Measurements from ENCODE around the gene NMRK1. TPM values are rescaled to one million over a fixed set of nuclear protein-coding genes. Genes with fewer than 3 reads are reported as not detected.

The NMRK1 gene
- total and polyA plus RNA-seq, 2 donors (not counting 1 experiment from before 2014, with no cell fraction given): 10.1 TPM

DNA sequence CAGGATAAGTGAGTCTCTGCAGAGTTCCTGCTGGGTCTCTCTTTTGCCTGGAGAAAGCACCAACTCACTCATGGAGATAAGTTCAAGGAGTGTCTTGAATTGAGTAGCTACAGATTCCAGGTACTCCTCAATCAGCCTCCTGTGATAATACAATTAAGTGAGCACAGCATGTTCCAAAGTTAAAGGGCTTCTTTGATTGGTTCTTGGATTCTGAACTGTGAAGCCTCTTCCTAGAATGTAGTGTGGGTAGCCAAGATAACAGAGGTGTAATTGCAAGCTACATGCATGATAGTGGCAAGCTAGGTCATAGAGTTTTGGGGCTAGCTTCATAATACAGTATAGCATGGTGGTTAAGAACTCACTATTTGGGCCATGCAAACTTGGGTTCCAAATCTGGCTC, 36.7 kb downstream of the NMRK1 start:
- no peaks in the 10 kb centered on the region for H3K9me3 Mint-ChIP-seq (ENCODE audit: insufficient read depth)
- DNase-seq (no peak), ATAC-seq (ENCODE audit: low read depth) (no peak)
- H3K79me2 ChIP-seq (ENCODE audit: control insufficient read depth, insufficient read depth, low read length): no peaks in the 10 kb centered on the region
- no peaks in the 10 kb centered on the region for H3K27me3 Mint-ChIP-seq
- peaks cover 9 to 19% of the 10 kb centered on the region in 2 donors for H3K4me1 ChIP-seq (ENCODE audit: control insufficient read depth in 2 of 2, insufficient read depth in 2 of 2, low read length in 2 of 2)
- no peak overlapping the region for H3K4me3 Mint-ChIP-seq
- no peak for TF ChIP-seq EZH2 (IDR thresholded peaks at IDR 0.05; ENCODE audit: borderline replicate concordance, insufficient read depth, low read depth, low read length, poor library complexity, severe bottlenecking)
- TF ChIP-seq, protein P1, sequence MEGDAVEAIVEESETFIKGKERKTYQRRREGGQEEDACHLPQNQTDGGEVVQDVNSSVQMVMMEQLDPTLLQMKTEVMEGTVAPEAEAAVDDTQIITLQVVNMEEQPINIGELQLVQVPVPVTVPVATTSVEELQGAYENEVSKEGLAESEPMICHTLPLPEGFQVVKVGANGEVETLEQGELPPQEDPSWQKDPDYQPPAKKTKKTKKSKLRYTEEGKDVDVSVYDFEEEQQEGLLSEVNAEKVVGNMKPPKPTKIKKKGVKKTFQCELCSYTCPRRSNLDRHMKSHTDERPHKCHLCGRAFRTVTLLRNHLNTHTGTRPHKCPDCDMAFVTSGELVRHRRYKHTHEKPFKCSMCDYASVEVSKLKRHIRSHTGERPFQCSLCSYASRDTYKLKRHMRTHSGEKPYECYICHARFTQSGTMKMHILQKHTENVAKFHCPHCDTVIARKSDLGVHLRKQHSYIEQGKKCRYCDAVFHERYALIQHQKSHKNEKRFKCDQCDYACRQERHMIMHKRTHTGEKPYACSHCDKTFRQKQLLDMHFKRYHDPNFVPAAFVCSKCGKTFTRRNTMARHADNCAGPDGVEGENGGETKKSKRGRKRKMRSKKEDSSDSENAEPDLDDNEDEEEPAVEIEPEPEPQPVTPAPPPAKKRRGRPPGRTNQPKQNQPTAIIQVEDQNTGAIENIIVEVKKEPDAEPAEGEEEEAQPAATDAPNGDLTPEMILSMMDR (IDR thresholded peaks at IDR 0.05): no peak
- no peak overlapping the region for H3K9ac ChIP-seq (ENCODE audit: low read length)
- H3K4me1 Mint-ChIP-seq: peaks cover 28% of the 10 kb centered on the region
- ChIA-PET CTCF (interaction anchor here (0.8 to 2.2 kb wide), 5 partner anchors 11 to 100 kb away, joined by 3 to 6 read pairs (median 5); no protein-coding TSS in a partner anchor), POLR2A (no interaction called here)
- peaks cover 0 to 8% (median 2%) of the 10 kb centered on the region in 3 donors for H3K9me3 ChIP-seq (ENCODE audit: control extremely low read depth in 1 of 3, control insufficient read depth in 2 of 3, insufficient read depth in 1 of 3, low read length in 2 of 3)
- no peak overlapping the region for H3K4me2 ChIP-seq (replicated peaks; ENCODE audit: low read depth, low read length, poor library complexity, severe bottlenecking)
- H3K4me3 ChIP-seq (ENCODE audit: control extremely low read depth in 1 of 5, extremely low read depth in 1 of 5, insufficient read depth in 1 of 5, low read depth in 2 of 5, low read length in 4 of 5): no peak overlapping the region
- intact Hi-C loops (cut with micrococcal nuclease): loop anchor here (5.0 kb wide), 1 partner anchor 36 kb away; the partner anchor contains the start of genes NMRK1 and OSTF1
- peaks cover 0 to 3% (median 0%) of the 10 kb centered on the region in 4 experiments for H3K27me3 ChIP-seq (replicated peaks in 1 of 4; ENCODE audit: control extremely low read depth in 1 of 4, control insufficient read depth in 3 of 4, insufficient read depth in 4 of 4, low read length in 3 of 4)
- no peak overlapping the region for H3K27ac ChIP-seq (ENCODE audit: low read length in 2 of 2)
- no peaks in the 10 kb centered on the region for H4K20me1 ChIP-seq (ENCODE audit: control insufficient read depth, insufficient read depth, low read length, poor library complexity, severe bottlenecking)
- H2AFZ ChIP-seq (ENCODE audit: insufficient read depth, low read depth, low read length, poor library complexity, severe bottlenecking): no peak overlapping the region
- no peaks in the 10 kb centered on the region for H3K36me3 ChIP-seq (replicated peaks in 1 of 2; ENCODE audit: control extremely low read depth in 1 of 2, control insufficient read depth in 1 of 2, extremely low read depth in 1 of 2, insufficient read depth in 2 of 2, low read length in 1 of 2)
- no peak overlapping the region for H3K27ac Mint-ChIP-seq

DNA sequence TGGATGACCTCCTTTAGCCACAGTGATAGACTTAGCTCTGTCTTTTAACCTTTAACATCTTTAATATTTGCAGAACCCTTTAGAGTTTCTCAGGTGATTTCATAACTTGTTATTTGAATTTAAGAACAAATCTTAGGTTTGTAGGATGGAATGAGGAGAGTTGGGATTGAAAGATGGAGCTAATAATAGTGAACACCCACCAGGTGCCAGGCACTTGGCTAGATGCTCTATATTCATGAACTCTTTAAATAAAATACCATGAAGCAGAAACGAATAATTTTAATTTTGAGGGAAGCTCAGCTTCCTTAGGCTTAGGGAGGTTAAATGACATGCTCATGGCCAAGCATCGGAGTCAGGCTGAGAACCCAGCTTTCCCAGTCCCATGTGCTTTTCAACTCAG, 40.4 kb downstream of the NMRK1 start:
- Histone ChIP-seq H4K20me1 (ENCODE audit: control insufficient read depth, insufficient read depth, low read length, poor library complexity, severe bottlenecking) (no peaks in the 10 kb centered on the region), H2AFZ (ENCODE audit: insufficient read depth, low read depth, low read length, poor library complexity, severe bottlenecking) (no peak overlapping the region), H3K27me3 (replicated peaks in 1 of 4; ENCODE audit: control extremely low read depth in 1 of 4, control insufficient read depth in 3 of 4, insufficient read depth in 4 of 4, low read length in 3 of 4) (peaks cover 0 to 3% (median 0%) of the 10 kb centered on the region in 4 experiments), H3K9me3 (ENCODE audit: control extremely low read depth in 1 of 3, control insufficient read depth in 2 of 3, insufficient read depth in 1 of 3, low read length in 2 of 3) (no peaks in the 10 kb centered on the region), H3K4me2 (replicated peaks; ENCODE audit: low read depth, low read length, poor library complexity, severe bottlenecking) (no peak overlapping the region), H3K36me3 (replicated peaks in 1 of 2; ENCODE audit: control extremely low read depth in 1 of 2, control insufficient read depth in 1 of 2, extremely low read depth in 1 of 2, insufficient read depth in 2 of 2, low read length in 1 of 2) (no peaks in the 10 kb centered on the region), H3K4me1 (ENCODE audit: control insufficient read depth in 2 of 2, insufficient read depth in 2 of 2, low read length in 2 of 2) (peaks cover 0 to 3% of the 10 kb centered on the region in 2 donors), H3K79me2 (ENCODE audit: control insufficient read depth, insufficient read depth, low read length) (no peaks in the 10 kb centered on the region), H3K27ac (ENCODE audit: low read length in 2 of 2) (no peak overlapping the region), H3K9ac (ENCODE audit: low read length) (no peak overlapping the region), H3K4me3 (ENCODE audit: control extremely low read depth in 1 of 5, extremely low read depth in 1 of 5, insufficient read depth in 1 of 5, low read depth in 2 of 5, low read length in 4 of 5) (no peak overlapping the region)
- H3K9me3 Mint-ChIP-seq (ENCODE audit: insufficient read depth): no peaks in the 10 kb centered on the region
- no peak overlapping the region for H3K27ac Mint-ChIP-seq
- WGBS (ENCODE audit: insufficient coverage): no CpG with 5 or more reads among the region's 2 CpGs
- TF ChIP-seq EZH2 (IDR thresholded peaks at IDR 0.05; ENCODE audit: borderline replicate concordance, insufficient read depth, low read depth, low read length, poor library complexity, severe bottlenecking): no peak
- TF ChIP-seq, protein P1 (IDR thresholded peaks at IDR 0.05): no peak
- peaks cover 11% of the 10 kb centered on the region for H3K27me3 Mint-ChIP-seq
- POLR2A ChIA-PET: no interaction called here
- CTCF ChIA-PET: interaction anchor here (1.0 to 1.7 kb wide), 4 partner anchors 8 to 275 kb away, joined by 3 to 5 read pairs (median 4); no protein-coding TSS in a partner anchor
- no peak for ATAC-seq (ENCODE audit: low read depth)
- no peak for DNase-seq
- peaks cover 5% of the 10 kb centered on the region for H3K4me1 Mint-ChIP-seq
- intact Hi-C loops (cut with micrococcal nuclease): no loop called here
- no peak overlapping the region for H3K4me3 Mint-ChIP-seq
